ENCODE results near the gene PIP5KL1. TPM values are rescaled to one million over a fixed set of nuclear protein-coding genes. Genes with fewer than 3 reads are reported as not detected.

Gene PIP5KL1
- total RNA-seq, 6 donors from 2014 or later: 4.1 to 38.8 (median 10.0) TPM

GRCh38 chr9:127971357-127972235 lies 41.0 kb upstream of the PIP5KL1 start:
- no peaks in the 10 kb centered on the region for H3K36me3 ChIP-seq
- TF ChIP-seq POLR2A (IDR thresholded peaks at IDR 0.05) (no peak), CTCF (IDR thresholded peaks at IDR 0.05) (no peak), POLR2AphosphoS5 (IDR thresholded peaks at IDR 0.05) (no peak)
- no peaks in the 10 kb centered on the region for H3K27me3 ChIP-seq
- no peaks in the 10 kb centered on the region for H3K9me3 ChIP-seq
- peaks cover 79 to 96% (median 87%) of the 10 kb centered on the region in 4 donors for H3K4me1 ChIP-seq
- H3K4me3 ChIP-seq: no peak overlapping the region
- 51 to 68% methylated on average over 14 to 16 of the region's 20 CpGs for WGBS, 2 donors
- no peak for ATAC-seq (ENCODE audit: low FRiP score in 2 of 2)
- peak in 1 of 2 donors; percentile 62 for DNase-seq
- peak overlapping the region in 2 of 4 donors; percentile 55 to 60 for H3K27ac ChIP-seq

GRCh38 chr9:127970401-127971313 lies 40.1 kb upstream of the PIP5KL1 start:
- ATAC-seq (ENCODE audit: low FRiP score in 2 of 2) (no peak), DNase-seq (no peak)
- Histone ChIP-seq H3K4me3 (no peak overlapping the region), H3K4me1 (peaks cover 79 to 96% (median 87%) of the 10 kb centered on the region in 4 donors), H3K27me3 (no peaks in the 10 kb centered on the region), H3K9me3 (no peaks in the 10 kb centered on the region), H3K36me3 (no peaks in the 10 kb centered on the region), H3K27ac (peak overlapping the region; percentile 25 to 60 (median 56))
- TF ChIP-seq POLR2A (IDR thresholded peaks at IDR 0.05) (no peak), POLR2AphosphoS5 (IDR thresholded peaks at IDR 0.05) (no peak), CTCF (IDR thresholded peaks at IDR 0.05) (no peak), EP300 (IDR thresholded peaks at IDR 0.05) (no peak)
- 70 to 73% methylated on average over 16 of the region's 16 CpGs for WGBS, 2 donors

- TF ChIP-seq CTCF (IDR thresholded peaks at IDR 0.05) (no peak), POLR2AphosphoS5 (IDR thresholded peaks at IDR 0.05) (no peak), POLR2A (IDR thresholded peaks at IDR 0.05) (no peak), EP300 (IDR thresholded peaks at IDR 0.05) (no peak)
- Histone ChIP-seq H3K36me3 (no peaks in the 10 kb centered on the region), H3K9me3 (no peaks in the 10 kb centered on the region), H3K27ac (peak overlapping the region; percentile 27 to 88 (median 58)), H3K4me3 (no peak overlapping the region), H3K27me3 (no peaks in the 10 kb centered on the region), H3K4me1 (peaks cover 67 to 94% (median 84%) of the 10 kb centered on the region in 4 donors)
- 64 to 69% methylated on average over 8 to 10 of the region's 10 CpGs for WGBS, 2 donors
- DNase-seq (no peak), ATAC-seq (ENCODE audit: low FRiP score in 2 of 2) (peak in 1 of 2 donors; percentile 15)
Observed at GRCh38 chr9:127968700-127969383, 38.3 kb upstream of the PIP5KL1 start.

- TF ChIP-seq POLR2AphosphoS5 (IDR thresholded peaks at IDR 0.05): no peak
- no peak for TF ChIP-seq POLR2A (IDR thresholded peaks at IDR 0.05)
- no peak for TF ChIP-seq CTCF (IDR thresholded peaks at IDR 0.05)
- H3K27ac ChIP-seq: peak overlapping the region; percentile 57 to 88 (median 70)
- 63 to 100% methylated on average over 1 to 3 of the region's 3 CpGs for WGBS, 2 donors
- DNase-seq: peak in 1 of 2 donors; percentile 69
- H3K36me3 ChIP-seq: no peaks in the 10 kb centered on the region
- no peak for ATAC-seq (ENCODE audit: low FRiP score in 2 of 2)
- H3K4me1 ChIP-seq: peaks cover 59 to 93% (median 84%) of the 10 kb centered on the region in 4 donors
- H3K4me3 ChIP-seq: no peak overlapping the region
- no peaks in the 10 kb centered on the region for H3K27me3 ChIP-seq
- H3K9me3 ChIP-seq: no peaks in the 10 kb centered on the region
Observed at GRCh38 chr9:127968042-127968441, 37.5 kb upstream of the PIP5KL1 start.
